Adrenal gland (tissue), 12 donors: ENCODE data around the gene SFXN5. TPM values are rescaled to one million over a fixed set of nuclear protein-coding genes. Genes with fewer than 3 reads are reported as not detected.

ENCODE experiments used
- DNase-seq, 7 donors: peaks; one replicate each; pipeline ENCODE4 v3.0.0-alpha.2; 2019 to 2020
- H3K27ac ChIP-seq, 5 donors: fragments of 200-600 bp; sonication (generic) in 4 of 5; 1 replicate in 3 of 5; 2 replicates in 2 of 5; pipeline versions ENCODE4 v1.5.1 to v1.8.0; 2016 to 2020; ENCODE audit warnings: mild to moderate bottlenecking in 1 of 5
- H3K27me3 ChIP-seq: fragments of 200-600 bp; 2 replicates; pipeline ENCODE4 v1.8.0; 2021
- H3K36me3 ChIP-seq, 2 donors: fragments of 200-600 bp; replicated peaks in 1 of 2; 1 replicate in 1 of 2; 2 replicates in 1 of 2; pipeline versions ENCODE4 v1.5.1 to v1.8.0; 2018 to 2022
- H3K4me1 ChIP-seq, 2 donors: fragments of 200-600 bp; replicated peaks in 1 of 2; 1 replicate in 1 of 2; 2 replicates in 1 of 2; pipeline versions ENCODE4 v1.5.1 to v1.8.0; 2018 to 2021
- H3K4me3 ChIP-seq, 4 donors: fragments of 200-600 bp; sonication (generic) in 3 of 4; one replicate each; pipeline ENCODE4 v1.5.1; 2016 to 2018
- H3K9me3 ChIP-seq, 3 donors: fragments of 200-600 bp; sonication (generic) in 1 of 3; replicated peaks in 1 of 3; 1 replicate in 2 of 3; 2 replicates in 1 of 3; pipeline versions ENCODE4 v1.5.1 to v1.8.0; 2016 to 2021
- POLR2A ChIP-seq, 2 donors: fragments of 450-650 bp; IDR thresholded peaks; one replicate each; pipeline ENCODE4 v1.6.1; 2017; ENCODE audit warnings: antibody characterized with exemption in 2 of 2, mild to moderate bottlenecking in 2 of 2, moderate library complexity in 1 of 2
- WGBS, 4 donors: extraction: QIAGEN DNeasy Blood & Tissue Kit in 2 of 4; methylation state at CpG; one replicate each; pipeline versions ENCODE4 v1.1.5 to v1.1.7; 2013 to 2017; 5-methylcytosine and 5-hydroxymethylcytosine counted together
- intact Hi-C, 2 donors: fragments of 100-400 bp; cut with DNase I; formaldehyde crosslinking; loops; one replicate each; pipeline versions ENCODE4 v1.14.1 to v1.15.0; 2022 to 2023
- polyA plus RNA-seq, 3 donors: library from polyadenylated mRNA; stranded (reverse); fragments of 200-250 nt in 2 of 3; fragments of 350-450 nt in 1 of 3; fragmentation: Illumina TruSeq in 1 of 3; extraction: RNeasy Lipid Tissue Mini Kit (QIAGEN cat#74804) in 1 of 3; gene quantifications; one replicate each; pipeline ENCODE4 v1.2.3, GENCODE V29; 2013 to 2014
- total RNA-seq, 9 donors: library from RNA; depleted of rRNA in 4 of 9; stranded (reverse); fragments of >200 nt in 4 of 9; fragments of 120-200 nt in 1 of 9; fragmentation: NEBNext Ultra II Directional in 1 of 9; extraction: Animal tissue kit (Norgen Biotek cat#: 25700) in 1 of 9; gene quantifications; one replicate each; pipeline versions ENCODE4 v1.1.0 to v1.2.4, GENCODE V29; 2013 to 2023
- TF ChIP-seq, protein P1 (sequence below), 6 experiments: fragments of 450-650 bp in 4 of 6; fragments of 200-600 bp in 2 of 6; sonication (generic) in 1 of 6; IDR thresholded peaks; 1 replicate in 5 of 6; 2 replicates in 1 of 6; pipeline versions ENCODE4 v1.5.1 to v1.8.0; 2016 to 2021; ENCODE audit warnings: antibody characterized with exemption in 6 of 6, mild to moderate bottlenecking in 2 of 6, moderate library complexity in 1 of 6
- donor health status: healthy with polysubstance abuse.
- donor health status: Bipolar disorder and iron deficiency.
- donor health status: DM: yes; HTN: yes; CAD: no.
- donor health status: DM: no; HTN: no; CAD: no.
- donor health status: DM: no; HTN: no; CAD: no.
- donor health status: DM: yes; HTN: yes; CAD: no.

Gene SFXN5
- total and polyA plus RNA-seq, 12 donors = 12.2 to 56.5 (median 32.7) TPM

DNA sequence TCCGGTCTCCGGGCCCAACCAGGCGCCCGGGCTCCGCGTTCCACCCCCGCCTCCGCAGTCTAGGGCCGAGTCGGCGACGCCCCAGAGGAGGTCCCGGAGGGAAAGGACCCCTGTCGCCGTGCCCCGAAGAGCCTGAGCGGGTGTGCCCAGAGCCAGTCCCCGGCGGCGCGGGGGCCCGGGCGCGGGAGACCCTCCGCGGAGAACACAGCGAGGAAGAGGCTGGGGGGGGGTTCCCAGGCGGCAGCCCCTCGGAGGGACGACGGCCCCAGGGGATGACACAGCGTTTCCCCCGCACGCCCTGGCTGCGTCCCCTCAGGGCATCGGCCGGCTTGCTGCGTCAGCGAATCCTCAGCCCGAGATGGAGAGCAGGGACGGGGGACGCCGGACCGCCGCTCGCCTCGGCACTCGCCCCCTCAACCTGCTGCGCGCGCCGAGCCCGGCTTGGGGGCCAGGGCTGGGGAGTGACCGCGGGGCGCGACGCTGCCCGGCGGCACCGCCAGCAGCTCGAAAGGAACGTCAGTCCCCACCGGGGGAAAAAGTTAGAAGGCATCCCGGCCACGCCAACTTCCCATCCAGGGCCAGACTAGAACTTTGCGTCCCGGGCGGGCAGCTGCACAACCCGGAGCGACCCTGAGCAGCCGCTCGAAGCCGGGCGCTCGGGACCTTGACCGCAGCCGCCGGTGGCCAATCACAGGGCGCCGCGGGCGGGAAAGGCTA is 711 bp downstream of the SFXN5 start:
- Histone ChIP-seq H3K27ac (peak overlapping the region; percentile 81 to 97 (median 93)), H3K27me3 (no peaks in the 10 kb centered on the region), H3K9me3 (no peaks in the 10 kb centered on the region), H3K36me3 (peaks cover 0 to 12% of the 10 kb centered on the region in 2 donors), H3K4me1 (peaks cover 21 to 36% of the 10 kb centered on the region in 2 donors), H3K4me3 (peak overlapping the region; percentile 61 to 80 (median 74))
- peak in 6 of 7 donors; percentile 41 to 57 (median 48) for DNase-seq
- no peak for TF ChIP-seq POLR2A (IDR thresholded peaks at IDR 0.05)
- TF ChIP-seq, protein P1, sequence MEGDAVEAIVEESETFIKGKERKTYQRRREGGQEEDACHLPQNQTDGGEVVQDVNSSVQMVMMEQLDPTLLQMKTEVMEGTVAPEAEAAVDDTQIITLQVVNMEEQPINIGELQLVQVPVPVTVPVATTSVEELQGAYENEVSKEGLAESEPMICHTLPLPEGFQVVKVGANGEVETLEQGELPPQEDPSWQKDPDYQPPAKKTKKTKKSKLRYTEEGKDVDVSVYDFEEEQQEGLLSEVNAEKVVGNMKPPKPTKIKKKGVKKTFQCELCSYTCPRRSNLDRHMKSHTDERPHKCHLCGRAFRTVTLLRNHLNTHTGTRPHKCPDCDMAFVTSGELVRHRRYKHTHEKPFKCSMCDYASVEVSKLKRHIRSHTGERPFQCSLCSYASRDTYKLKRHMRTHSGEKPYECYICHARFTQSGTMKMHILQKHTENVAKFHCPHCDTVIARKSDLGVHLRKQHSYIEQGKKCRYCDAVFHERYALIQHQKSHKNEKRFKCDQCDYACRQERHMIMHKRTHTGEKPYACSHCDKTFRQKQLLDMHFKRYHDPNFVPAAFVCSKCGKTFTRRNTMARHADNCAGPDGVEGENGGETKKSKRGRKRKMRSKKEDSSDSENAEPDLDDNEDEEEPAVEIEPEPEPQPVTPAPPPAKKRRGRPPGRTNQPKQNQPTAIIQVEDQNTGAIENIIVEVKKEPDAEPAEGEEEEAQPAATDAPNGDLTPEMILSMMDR (IDR thresholded peaks at IDR 0.05) = no peak
- 0% methylated on average over 14 to 83 of the region's 83 CpGs for WGBS, 4 donors
- intact Hi-C loops = no loop called here

DNA sequence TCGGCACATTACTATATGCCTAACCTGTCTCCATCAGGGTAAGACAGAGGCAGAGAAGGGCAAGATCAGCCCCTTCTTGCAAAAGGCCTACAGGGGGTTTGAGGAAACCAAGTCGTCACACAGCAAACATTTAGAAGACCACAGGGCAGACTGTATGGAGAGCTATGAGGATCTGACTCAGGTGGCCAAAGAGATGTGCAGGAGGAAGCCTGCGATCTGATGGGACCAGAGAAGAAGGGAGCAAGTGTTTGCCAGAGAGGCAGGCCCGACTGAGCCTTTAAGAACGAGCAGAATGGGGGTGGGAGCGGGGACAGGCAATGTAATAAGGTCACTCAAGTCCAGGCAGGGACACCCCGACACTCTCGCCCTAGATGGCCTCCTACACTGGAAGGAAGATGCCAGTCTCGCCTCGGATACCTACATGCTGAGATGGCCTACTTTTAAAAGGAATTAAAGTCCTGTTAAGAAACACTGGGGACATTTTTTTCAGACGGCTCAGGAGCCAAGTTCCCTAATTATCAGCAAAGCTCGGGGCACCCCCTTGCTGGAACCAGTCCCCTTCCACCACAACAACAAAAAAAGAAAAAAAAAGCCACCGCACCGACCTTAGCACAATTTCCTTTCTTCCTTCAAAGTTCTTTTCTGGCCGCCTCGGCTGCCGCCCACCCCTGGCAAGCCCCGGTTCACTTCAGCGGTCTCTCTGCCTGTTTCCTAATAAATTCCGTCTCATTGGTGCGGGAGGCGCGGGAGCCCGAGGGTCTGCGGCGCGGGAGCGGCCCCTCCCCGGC is 1.5 kb downstream of the SFXN5 start:
- WGBS, 4 donors = 7 to 13% (median 10%) methylated on average over 20 to 29 of the region's 29 CpGs
- intact Hi-C loops = no loop called here
- Histone ChIP-seq H3K4me3 (peak overlapping the region; percentile 61 to 80 (median 74)), H3K4me1 (peaks cover 21 to 40% of the 10 kb centered on the region in 2 donors), H3K27me3 (no peaks in the 10 kb centered on the region), H3K27ac (peak overlapping the region; percentile 81 to 97 (median 93)), H3K36me3 (peaks cover 0 to 4% of the 10 kb centered on the region in 2 donors), H3K9me3 (no peaks in the 10 kb centered on the region)
- TF ChIP-seq, protein P1 (IDR thresholded peaks at IDR 0.05) = no peak
- TF ChIP-seq POLR2A (IDR thresholded peaks at IDR 0.05) = no peak
- DNase-seq = peak in 5 of 7 donors; percentile 41 to 77 (median 44)

GRCh38 chr2:73069041-73069854 is 2.3 kb downstream of the SFXN5 start:
- WGBS, 4 donors = 54 to 66% (median 61%) methylated on average over 7 of the region's 7 CpGs
- Histone ChIP-seq H3K4me3 (peak overlapping the region in 1 of 4 donors; percentile 80), H3K27ac (peak overlapping the region in 3 of 5 donors; percentile 88 to 95 (median 93)), H3K27me3 (no peaks in the 10 kb centered on the region), H3K36me3 (no peaks in the 10 kb centered on the region), H3K4me1 (peaks cover 28 to 48% of the 10 kb centered on the region in 2 donors), H3K9me3 (no peaks in the 10 kb centered on the region)
- TF ChIP-seq, protein P1 (IDR thresholded peaks at IDR 0.05) = no peak
- TF ChIP-seq POLR2A (IDR thresholded peaks at IDR 0.05) = no peak
- no peak for DNase-seq
- intact Hi-C loops = no loop called here
